Mesenteric fat pad (tissue), 1 donor: ENCODE results near the gene MARK3. TPM values are rescaled to one million over a fixed set of nuclear protein-coding genes. Genes with fewer than 3 reads are reported as not detected.

Experiments used
- DNase-seq: peaks from one replicate; pipeline ENCODE4 v3.0.0-alpha.2; 2020; ENCODE audit warnings: low spot score
- total RNA-seq: library from RNA; stranded (reverse); fragmentation: NEBNext Ultra II Directional; extraction: Animal tissue kit (Norgen Biotek cat#: 25700); gene quantifications from one replicate; pipeline ENCODE4 v1.2.1, GENCODE V29; 2021
- donor health status: DM: yes; HTN: yes; CAD: no.

The MARK3 gene
- total RNA-seq, 1 donor from 2014 or later: 78.3 TPM

DNA sequence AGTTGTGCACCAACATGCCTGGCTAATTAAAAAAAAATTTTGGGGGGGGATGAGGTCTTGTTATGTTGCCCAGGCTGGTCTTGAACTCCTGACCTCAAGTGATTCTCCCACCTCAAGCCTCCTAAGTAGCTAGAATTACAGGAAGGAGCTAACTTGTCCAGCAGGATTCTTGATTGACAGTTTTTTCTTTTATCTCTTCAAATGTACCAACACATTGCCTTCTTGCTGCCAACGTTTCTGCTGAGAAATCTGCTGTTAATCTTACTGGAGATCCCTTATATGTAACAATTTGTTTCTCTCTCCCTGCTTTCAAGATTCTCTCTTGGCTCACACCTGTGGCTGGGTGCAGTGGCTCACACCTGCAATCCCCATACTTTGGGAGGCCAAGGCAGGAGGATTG, 22.4 kb upstream of the MARK3 start:
- DNase-seq: no peak

- DNase-seq: peak; percentile 22
Measured at GRCh38 chr14:103366741-103367140, 18.5 kb upstream of the MARK3 start.

- DNase-seq: peak; percentile 4
Measured at GRCh38 chr14:103367995-103368394, 17.2 kb upstream of the MARK3 start.

GRCh38 chr14:103370087-103370486, 15.1 kb upstream of the MARK3 start:
- DNase-seq: no peak

- DNase-seq: no peak
Measured at GRCh38 chr14:103372017-103372416, 13.2 kb upstream of the MARK3 start.

GRCh38 chr14:103372552-103373304, 12.5 kb upstream of the MARK3 start:
- DNase-seq: no peak

- no peak for DNase-seq
Measured at GRCh38 chr14:103374121-103374520, 11.1 kb upstream of the MARK3 start.

GRCh38 chr14:103377522-103378037, 7.6 kb upstream of the MARK3 start:
- no peak for DNase-seq

GRCh38 chr14:103378038-103378854, 7.0 kb upstream of the MARK3 start:
- no peak for DNase-seq

DNA sequence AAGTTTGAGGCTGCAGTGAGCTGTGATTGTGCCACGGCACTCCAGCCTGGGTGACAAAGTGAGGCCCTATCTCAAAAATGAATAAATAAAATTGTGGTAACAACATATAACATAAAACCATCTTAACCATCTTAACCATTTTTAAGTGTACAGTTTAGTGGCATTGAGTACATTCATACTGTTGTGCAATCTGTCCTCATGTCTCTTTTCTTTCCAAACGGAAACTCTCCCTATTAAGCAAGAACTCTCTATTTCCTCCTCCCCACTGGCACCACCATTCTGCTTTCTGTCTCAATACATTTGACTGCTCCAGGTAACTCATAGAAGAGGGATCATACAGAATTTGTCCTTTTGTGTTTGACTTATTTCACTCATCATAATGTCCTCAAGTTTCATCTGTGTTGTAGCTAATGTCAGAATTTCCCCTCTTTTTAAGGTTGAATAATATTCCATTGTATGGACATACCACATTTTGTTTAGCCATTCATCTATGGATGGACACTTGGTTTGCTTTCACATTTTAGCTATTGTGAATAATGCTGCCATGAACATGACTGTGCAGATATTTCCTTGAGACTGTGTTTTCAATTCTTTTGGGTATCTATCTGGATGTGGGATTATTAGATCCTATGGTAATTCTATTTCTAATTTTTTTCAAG, 4.4 kb upstream of the MARK3 start:
- no peak for DNase-seq

- no peak for DNase-seq
Measured at GRCh38 chr14:103382376-103382775, 2.8 kb upstream of the MARK3 start.

DNA sequence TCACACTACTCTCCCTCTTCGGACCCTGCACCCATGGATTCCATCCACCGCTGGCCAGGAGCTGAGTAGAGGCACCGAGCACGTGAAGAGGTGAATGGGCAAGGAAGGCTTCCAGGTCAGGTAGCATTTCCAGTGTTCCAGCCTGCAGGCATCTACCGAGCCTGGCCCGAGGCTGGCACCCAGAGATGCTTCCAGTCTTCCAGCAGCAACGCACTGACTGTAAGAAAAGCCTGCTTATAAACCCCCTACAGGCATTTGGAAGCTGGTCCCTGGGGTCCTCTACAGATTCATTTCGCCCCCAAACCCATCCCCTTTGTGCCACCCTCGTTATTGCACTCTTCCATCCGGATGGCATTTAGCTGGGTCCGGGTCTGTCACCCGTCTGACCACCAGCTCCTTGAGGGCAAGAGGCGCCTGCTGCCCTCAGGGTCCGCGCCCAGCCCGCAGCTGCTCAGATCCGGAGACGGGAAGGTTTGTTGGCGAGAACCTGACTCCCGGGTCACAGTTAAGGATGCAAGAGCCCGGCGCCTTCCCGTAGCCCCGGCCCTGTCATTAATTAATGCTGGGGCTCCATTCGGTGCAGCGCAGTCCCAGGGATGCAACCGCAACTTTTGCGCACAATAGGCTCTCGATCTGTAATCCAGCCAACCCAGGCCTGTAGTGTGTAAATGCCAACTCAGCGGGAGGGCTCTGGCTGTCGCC, 614 bp upstream of the MARK3 start:
- no peak for DNase-seq

DNA sequence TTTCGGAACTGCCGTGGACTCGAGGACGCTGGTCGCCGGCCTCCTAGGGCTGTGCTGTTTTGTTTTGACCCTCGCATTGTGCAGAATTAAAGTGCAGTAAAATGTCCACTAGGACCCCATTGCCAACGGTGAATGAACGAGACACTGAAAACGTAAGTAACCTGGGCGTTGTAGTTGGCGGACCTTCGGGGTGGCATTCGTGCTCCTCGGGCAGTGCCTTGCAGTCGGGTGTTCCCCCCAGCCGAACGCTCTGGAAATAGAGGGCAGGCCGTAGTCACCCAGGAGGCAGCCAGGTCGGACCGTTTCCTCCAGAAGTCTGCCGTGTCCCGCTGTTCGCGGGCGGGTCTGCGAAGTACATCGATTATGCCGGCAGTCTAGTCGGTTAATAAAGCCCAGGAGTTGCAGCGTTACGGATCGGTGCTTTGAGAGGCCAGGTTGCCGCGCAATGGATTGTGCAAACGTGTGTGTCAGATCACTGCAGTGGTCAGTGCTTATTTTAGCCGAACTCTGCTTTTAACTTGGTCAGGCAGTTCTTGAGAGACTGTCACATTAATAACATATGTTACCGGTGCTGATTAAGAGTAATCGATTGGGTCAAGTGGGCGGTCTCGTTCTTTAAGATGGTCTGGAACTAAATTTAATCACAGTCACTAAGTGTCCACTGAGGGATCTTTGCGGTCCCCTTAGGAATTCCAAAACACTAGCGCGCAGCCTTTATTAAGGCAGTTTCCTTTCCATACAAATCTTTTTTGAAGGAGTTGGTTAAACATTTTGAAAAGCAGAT, 906 bp downstream of the MARK3 start:
- DNase-seq: no peak

- no peak for DNase-seq
Measured at GRCh38 chr14:103386713-103387329, 1.6 kb downstream of the MARK3 start.

GRCh38 chr14:103388664-103389063, 3.4 kb downstream of the MARK3 start:
- DNase-seq: no peak

DNA sequence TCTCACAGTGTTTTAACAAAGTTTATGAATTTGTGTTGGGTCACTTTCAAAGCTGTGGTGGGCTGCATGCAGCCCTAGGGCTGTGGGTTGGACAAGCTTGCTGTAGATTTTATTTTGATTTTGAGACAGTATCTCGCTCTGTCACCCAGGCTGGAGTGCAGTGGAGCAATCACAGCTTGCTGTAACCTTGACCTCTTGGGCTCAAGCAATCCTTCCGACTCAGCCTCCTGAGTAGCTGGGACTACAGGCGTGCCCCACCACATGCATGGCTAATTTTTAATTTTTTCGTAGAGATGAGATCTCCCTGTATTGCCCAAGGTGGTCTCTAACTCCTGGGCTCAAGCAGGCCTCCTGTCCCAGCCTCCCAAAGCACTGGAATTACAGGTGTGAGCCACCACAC, 5.4 kb downstream of the MARK3 start:
- DNase-seq: no peak

DNA sequence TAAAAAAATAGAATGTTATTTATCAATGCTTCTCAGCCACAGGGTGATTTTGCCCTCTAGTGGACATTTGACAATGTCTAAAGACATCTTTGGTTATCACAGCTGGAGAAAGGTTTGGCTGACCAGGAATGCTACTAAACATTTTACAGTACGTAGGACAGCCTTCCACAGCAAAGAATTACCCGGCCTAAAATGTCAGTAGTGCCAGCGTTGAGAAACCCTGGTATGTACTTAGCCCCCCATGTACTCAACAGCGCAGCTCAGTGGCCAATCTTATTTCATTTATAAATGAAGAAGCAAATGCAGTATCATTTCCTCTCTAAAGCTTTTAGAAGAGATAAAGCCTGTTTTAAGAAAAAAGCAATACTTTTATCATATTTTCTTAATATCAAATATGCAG, 5.8 kb downstream of the MARK3 start:
- no peak for DNase-seq

DNA sequence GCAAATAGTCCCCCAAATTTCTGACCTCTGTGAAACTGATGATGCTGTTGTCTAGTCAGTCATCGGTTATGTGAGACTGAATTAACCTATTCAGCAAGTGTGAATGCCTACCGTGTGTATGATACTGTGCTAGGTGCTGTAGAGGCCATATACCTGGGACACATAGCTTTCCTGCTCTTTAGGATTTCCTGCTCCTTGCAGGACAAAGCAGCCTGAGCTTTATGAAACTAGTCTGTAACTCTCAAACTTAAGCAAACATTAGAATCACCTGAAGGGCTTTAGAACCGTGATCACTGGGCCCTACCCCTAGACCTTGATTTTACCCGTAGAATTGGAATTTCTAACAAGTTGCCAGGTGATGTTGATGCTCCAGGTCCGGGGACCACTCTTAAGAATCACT, 6.9 kb downstream of the MARK3 start:
- DNase-seq: no peak

GRCh38 chr14:103392572-103392971, 7.4 kb downstream of the MARK3 start:
- no peak for DNase-seq

DNA sequence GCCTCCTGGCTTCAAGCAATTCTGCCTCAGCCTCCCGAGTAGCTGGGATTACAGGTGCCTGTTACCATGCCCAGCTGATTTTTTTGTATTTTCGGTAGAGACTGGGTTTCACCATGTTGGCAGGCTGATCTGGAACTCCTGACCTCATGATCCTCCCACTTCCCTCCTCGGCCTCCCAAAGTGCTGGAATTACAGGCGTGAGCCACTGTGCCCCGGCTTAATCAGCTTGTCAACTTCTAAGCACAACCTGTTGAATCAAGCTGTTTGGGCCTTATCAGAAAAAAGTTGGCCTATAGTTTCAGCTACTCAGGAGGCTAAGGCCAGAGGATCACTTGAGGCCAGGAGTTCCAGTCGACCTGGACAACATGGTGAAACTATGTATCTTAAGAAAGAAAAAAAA, 7.9 kb downstream of the MARK3 start:
- no peak for DNase-seq
